HFFc6 (cell line): Measurements from ENCODE around the gene PCGF2. TPM values are rescaled to one million over a fixed set of nuclear protein-coding genes. Genes with fewer than 3 reads are reported as not detected.

Source experiments
- DNase-seq: peaks from one replicate; pipeline ENCODE4 v3.0.0-alpha.2; 2018
- H3K27ac Mint-ChIP-seq: 2 replicates; pipeline ENCODE4 v1.8.0; 2020; ENCODE audit warnings: mild to moderate bottlenecking, mixed read lengths
- H3K27me3 Mint-ChIP-seq: 2 replicates; pipeline ENCODE4 v1.8.0; 2021; ENCODE audit warnings: mild to moderate bottlenecking, moderate library complexity, mixed read lengths; ENCODE audit not compliant: insufficient read depth
- H3K36me3 Mint-ChIP-seq: 2 replicates; pipeline ENCODE4 v1.8.0; 2021; ENCODE audit warnings: low read depth, mixed read lengths
- H3K4me1 Mint-ChIP-seq: 2 replicates; pipeline ENCODE4 v1.8.0; 2020; ENCODE audit warnings: low read depth, mixed read lengths
- H3K4me3 Mint-ChIP-seq: 2 replicates; pipeline ENCODE4 v1.8.0; 2020; ENCODE audit warnings: mild to moderate bottlenecking, moderate library complexity, mixed read lengths
- H3K9me3 Mint-ChIP-seq: 2 replicates; pipeline ENCODE4 v1.8.0; 2020; ENCODE audit warnings: mild to moderate bottlenecking, mixed read lengths
- total RNA-seq, 6 experiments: library from RNA; stranded (reverse); fragmentation: NEBNext Ultra II Directional; extraction: Animal tissue kit (Norgen Biotek cat#: 25700); gene quantifications; 2 replicates in 1 of 6; 3 replicates in 5 of 6; pipeline ENCODE4 v1.2.3, GENCODE V29; 2021
- TF ChIP-seq, protein P1 (sequence below): fragments of 200-600 bp; sonication (generic); IDR thresholded peaks from 2 replicates; pipeline ENCODE4 v1.5.0; 2021; ENCODE audit warnings: antibody characterized with exemption, mild to moderate bottlenecking

PCGF2 gene
- total RNA-seq, 6 experiments from 2014 or later: 59.7 to 73.5 (median 69.0) TPM

DNA sequence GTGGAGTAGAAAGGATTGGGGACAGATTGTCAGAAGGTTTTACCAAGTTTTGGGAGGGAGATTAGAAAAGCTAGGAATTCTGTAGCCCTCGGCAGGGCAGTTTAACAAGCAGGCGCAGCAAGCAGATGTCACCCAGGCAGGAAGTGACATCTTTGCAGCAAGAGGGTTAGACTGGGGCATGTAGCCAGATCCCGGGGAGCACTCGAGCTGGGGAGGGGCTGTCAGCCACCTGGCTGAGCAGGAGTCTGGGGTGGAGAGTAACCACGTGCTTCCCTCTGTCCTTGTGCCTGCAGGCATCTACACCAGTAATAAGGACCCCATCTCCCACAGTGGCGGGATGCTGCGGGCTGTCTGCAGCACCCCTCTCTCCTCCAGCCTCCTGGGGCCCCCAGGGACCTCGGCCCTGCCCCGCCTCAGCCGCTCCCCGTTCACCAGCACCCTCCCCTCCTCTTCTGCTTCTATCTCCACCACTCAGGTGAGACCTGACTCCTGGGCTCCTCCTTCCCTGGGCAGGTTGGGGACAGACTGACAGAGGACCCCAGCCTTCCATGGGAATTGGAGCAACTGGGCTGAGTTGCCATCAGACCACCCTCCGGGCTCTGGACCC is 30.9 kb downstream of the PCGF2 start:
- Mint-ChIP-seq H3K27me3 (no peaks in the 10 kb centered on the region; the same call in 1 of the 2 replicates), H3K4me3 (no peak overlapping the region), H3K36me3 (peaks cover 19% of the 10 kb centered on the region), H3K4me1 (no peaks in the 10 kb centered on the region), H3K27ac (no peak overlapping the region), H3K9me3 (no peaks in the 10 kb centered on the region)
- TF ChIP-seq, protein P1, sequence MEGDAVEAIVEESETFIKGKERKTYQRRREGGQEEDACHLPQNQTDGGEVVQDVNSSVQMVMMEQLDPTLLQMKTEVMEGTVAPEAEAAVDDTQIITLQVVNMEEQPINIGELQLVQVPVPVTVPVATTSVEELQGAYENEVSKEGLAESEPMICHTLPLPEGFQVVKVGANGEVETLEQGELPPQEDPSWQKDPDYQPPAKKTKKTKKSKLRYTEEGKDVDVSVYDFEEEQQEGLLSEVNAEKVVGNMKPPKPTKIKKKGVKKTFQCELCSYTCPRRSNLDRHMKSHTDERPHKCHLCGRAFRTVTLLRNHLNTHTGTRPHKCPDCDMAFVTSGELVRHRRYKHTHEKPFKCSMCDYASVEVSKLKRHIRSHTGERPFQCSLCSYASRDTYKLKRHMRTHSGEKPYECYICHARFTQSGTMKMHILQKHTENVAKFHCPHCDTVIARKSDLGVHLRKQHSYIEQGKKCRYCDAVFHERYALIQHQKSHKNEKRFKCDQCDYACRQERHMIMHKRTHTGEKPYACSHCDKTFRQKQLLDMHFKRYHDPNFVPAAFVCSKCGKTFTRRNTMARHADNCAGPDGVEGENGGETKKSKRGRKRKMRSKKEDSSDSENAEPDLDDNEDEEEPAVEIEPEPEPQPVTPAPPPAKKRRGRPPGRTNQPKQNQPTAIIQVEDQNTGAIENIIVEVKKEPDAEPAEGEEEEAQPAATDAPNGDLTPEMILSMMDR: no peak
- no peak for DNase-seq

DNA sequence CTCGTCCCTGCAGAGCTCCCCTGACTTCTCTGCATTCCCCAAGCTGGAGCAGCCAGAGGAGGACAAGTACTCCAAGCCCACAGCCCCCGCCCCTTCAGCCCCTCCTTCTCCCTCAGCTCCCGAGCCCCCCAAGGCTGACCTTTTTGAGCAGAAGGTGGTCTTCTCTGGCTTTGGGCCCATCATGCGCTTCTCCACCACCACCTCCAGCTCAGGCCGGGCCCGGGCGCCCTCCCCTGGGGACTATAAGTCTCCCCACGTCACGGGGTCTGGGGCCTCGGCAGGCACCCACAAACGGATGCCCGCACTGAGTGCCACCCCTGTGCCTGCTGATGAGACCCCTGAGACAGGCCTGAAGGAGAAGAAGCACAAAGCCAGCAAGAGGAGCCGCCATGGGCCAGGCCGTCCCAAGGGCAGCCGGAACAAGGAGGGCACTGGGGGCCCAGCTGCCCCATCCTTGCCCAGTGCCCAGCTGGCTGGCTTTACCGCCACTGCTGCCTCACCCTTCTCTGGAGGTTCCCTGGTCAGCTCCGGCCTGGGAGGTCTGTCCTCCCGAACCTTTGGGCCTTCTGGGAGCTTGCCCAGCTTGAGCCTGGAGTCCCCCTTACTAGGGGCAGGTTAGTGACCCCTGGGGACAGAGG is 31.6 kb downstream of the PCGF2 start:
- TF ChIP-seq, protein P1: no peak
- peaks cover 19% of the 10 kb centered on the region for H3K36me3 Mint-ChIP-seq
- H3K27me3 Mint-ChIP-seq: no peaks in the 10 kb centered on the region; the same call in 1 of the 2 replicates
- H3K4me1 Mint-ChIP-seq: no peaks in the 10 kb centered on the region
- H3K4me3 Mint-ChIP-seq: no peak overlapping the region
- H3K27ac Mint-ChIP-seq: no peak overlapping the region
- H3K9me3 Mint-ChIP-seq: no peaks in the 10 kb centered on the region
- no peak for DNase-seq

DNA sequence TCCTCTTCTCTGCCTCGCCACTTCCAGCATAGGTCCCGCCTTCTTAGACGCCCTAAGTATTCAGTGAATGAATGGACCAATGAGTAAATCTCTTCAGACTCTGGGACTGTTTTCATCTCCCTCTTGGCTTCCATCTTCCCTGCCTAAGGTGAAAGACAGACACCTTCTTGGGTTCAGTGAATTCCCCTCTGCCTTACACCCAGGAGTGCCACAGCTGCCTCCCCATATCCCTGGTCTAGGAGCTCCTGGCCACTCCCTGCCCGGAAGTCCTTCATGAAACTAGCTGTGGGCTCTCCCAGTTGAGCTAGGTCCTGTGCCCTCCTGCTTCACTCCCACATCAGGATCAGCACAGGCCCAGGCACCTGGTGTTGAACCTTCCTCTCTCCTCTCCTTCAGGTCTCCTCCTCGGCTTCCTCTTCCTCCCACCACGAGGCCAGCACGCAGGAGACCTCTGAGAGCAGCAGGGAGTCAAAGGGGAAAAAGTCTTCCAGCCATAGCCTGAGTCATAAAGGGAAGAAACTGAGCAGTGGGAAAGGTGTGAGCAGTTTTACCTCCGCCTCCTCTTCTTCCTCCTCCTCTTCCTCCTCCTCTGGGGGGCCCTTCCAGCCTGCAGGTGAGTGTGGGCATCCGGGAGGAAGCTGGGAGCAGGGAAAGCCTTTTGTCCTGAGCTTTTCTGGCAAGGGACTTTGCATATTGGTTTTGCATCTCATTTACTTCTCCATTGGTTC is 32.8 kb downstream of the PCGF2 start:
- DNase-seq: no peak
- no peak overlapping the region for H3K27ac Mint-ChIP-seq
- peaks cover 10% of the 10 kb centered on the region for H3K36me3 Mint-ChIP-seq
- H3K27me3 Mint-ChIP-seq: no peaks in the 10 kb centered on the region; the same call in 1 of the 2 replicates
- H3K4me1 Mint-ChIP-seq: no peaks in the 10 kb centered on the region
- no peaks in the 10 kb centered on the region for H3K9me3 Mint-ChIP-seq
- TF ChIP-seq, protein P1: no peak
- no peak overlapping the region for H3K4me3 Mint-ChIP-seq

DNA sequence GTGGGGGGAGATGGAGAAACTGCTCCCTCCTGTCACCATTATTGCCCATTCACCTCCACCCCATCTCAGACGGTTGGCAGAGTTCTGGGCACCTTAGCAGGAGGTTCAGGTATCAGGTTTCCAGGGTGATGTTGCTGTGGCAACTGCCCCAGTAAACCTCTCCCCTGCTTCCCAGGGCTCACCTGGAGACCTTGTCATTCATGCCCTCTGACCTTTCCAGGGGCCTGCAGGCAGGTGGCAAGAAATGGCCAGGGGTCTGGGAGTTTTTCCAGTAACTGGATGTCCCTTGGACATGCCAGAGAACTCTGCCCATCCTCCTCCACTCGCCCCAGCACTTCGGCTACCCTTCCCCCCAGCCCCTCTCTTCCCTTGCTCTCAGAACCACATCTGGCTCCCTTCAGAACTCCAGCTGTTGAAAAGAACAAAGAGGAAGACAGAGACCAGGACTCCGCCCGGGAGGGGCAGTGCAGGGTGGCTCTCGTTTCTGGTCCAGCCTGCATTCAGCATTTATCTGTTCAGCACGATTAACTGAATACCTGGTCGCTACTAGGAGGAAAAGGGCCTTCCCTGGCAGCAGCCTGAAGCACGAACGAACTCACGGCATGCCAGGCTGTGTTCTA is 34.6 kb downstream of the PCGF2 start:
- Mint-ChIP-seq H3K4me1 (no peaks in the 10 kb centered on the region), H3K4me3 (no peak overlapping the region), H3K27me3 (no peaks in the 10 kb centered on the region; the same call in 1 of the 2 replicates), H3K9me3 (no peaks in the 10 kb centered on the region), H3K36me3 (peaks cover 16% of the 10 kb centered on the region), H3K27ac (no peak overlapping the region)
- no peak for DNase-seq
- TF ChIP-seq, protein P1: no peak

DNA sequence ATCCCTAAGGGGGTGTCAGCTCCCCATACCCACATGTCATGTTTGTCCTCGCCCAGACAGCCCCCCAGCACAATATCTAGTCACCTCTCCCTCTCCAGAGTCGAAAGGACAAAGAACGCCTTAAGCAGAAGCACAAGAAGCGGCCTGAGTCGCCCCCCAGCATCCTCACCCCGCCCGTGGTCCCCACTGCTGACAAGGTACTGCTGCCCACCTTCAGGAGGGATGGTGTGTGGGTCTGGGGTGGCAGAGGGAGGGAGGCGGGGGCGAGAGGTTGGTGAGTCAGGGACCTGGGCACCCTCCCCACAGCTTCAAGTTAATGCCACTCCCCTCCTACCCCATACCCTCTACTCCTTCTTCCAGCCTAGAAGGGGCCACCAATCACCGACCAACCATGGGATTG is 35.5 kb downstream of the PCGF2 start:
- Mint-ChIP-seq H3K36me3 (peaks cover 13% of the 10 kb centered on the region), H3K4me1 (no peaks in the 10 kb centered on the region), H3K4me3 (no peak overlapping the region), H3K27me3 (no peaks in the 10 kb centered on the region; the same call in 1 of the 2 replicates), H3K9me3 (no peaks in the 10 kb centered on the region), H3K27ac (no peak overlapping the region)
- DNase-seq: no peak
- TF ChIP-seq, protein P1: no peak
